Renal cortex interstitium (tissue), 11 donors: Measurements from ENCODE around the gene CLSTN1. TPM values are rescaled to one million over a fixed set of nuclear protein-coding genes. Genes with fewer than 3 reads are reported as not detected.

Source experiments
- DNase-seq, 11 donors: peaks; one replicate each; pipeline ENCODE4 v3.0.0-alpha.2; 2013; ENCODE audit warnings: low read depth in 9 of 11, low spot score in 4 of 11; ENCODE audit errors: extremely low read depth in 1 of 11
- polyA plus RNA-seq, 3 donors: library from polyadenylated mRNA; unstranded; fragments of 120-200 nt; gene quantifications; one replicate each; pipeline ENCODE4 v1.2.1, GENCODE V29; 2013; ENCODE audit not compliant: insufficient read length in 3 of 3

The CLSTN1 gene
- polyA plus RNA-seq, 3 donors: 133 to 166 (median 157) TPM

- DNase-seq: no peak
Observed at GRCh38 chr1:9841460-9841859, 17.7 kb upstream of the CLSTN1 start.

DNA sequence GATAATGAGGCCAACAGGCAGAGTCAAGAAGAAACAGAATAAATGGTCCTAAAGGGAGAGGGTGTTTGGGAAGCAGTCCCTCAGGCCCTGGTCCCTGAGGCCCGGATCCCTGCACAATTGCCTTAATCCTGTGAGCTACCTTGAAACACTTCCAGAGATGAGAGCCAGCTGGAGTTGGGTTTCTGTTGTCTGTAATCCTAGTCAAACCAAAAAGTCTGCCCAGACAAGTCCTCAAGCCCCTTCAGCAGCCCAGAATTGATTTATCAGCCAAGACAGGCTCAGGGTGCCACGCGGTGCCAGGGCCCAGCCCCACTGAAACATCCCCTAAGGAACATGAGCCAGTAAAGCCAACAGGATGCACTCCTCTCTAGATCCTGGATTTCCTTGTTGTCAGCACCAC is 16.4 kb upstream of the CLSTN1 start:
- DNase-seq: no peak

DNA sequence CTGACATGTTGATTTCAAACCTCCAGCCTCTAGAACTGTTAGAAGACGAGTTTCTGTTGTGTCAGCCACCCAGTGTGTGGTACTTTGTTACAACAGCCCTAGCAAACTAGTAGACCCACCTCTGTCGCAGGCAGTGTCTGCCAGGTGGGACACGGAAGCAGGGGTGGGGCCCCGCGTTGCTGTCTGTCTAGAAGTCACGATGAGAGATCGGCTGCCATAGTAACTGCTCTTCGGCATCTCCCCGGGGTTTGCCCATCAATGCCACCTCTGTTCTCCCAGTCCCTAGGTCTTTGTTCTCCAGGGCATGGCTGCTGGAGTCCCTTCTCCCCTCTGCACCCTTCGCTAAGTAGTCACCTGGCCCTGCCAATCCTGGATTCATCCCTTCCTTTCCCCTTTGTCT is 15.2 kb upstream of the CLSTN1 start:
- no peak for DNase-seq

DNA sequence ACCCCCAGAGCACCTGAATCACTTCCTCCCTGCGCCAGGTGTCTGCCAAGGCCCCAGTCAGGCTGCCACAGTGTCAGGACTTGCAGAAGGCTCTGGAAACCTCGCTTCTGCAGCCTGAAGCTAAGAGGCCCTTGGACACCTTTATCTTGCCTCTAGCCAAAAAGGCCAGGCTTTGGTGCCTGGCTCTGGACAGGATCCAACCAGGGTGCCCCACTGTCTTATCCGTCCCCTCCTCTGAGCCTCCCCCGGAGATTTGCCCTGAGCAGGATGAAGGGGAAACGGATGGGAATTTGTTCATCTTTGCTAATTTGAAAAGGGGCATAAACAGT is 12.8 kb upstream of the CLSTN1 start:
- no peak for DNase-seq

DNA sequence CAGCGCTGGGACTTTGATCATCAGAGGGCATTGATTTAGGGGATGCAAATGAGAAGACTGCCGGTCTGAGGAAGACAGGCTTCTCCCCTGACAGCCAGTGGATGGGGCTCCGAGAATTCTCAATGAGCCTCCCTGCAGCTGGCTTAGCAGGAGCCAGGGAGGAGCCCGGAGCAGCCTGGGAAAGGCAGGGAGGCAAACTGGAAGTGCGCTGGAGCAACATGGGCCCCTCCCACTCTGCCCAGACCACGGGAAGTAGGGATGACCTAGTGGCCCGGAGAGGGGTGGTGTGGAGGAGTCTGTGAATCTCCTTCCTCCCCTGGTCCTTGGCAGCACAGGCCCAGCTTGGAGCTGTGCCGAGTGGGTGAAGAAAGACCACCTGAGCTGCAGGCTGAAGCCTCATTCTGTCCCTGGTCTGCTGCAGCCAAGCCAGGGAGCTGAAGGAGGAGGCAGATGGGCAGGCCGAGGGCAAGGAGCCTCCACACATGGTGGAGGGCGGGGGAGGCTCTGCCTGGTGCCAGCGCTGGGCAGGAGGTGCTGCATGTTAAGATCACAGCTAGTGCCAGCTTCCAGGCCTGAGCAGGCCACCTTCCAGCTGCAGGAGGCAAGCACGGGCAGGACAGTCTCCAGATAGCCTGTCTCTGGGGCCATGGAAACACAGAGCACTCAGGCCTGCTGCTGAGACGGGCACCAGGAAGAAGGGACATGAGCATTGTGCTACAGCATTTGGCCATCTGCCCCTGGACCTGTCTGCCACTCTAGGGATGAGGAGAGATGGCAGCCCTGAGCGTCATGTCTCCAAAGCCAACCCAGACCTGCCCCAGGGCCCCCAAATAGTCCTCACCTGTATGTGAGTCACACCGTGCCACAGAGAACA is 12.2 kb upstream of the CLSTN1 start:
- DNase-seq: peak in 6 of 11 donors; percentile 45 to 70 (median 64)

DNA sequence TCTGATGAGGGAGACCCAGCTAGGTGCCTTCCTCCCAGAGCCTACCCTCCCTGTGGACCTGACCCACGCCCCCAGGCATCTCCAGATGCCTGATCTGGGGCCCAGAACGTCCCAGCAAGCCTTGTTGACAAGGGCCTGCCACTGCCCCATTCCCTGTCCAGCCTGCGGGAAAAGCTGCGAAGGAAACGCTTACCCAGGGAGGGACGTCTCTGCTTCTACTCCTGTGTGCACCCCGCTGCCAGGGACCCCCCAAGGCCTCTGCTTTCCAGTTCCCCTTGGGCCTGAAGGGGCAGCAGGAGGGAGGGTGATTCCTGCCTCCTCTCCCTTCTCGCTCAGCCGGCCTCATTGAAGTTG is 11.6 kb upstream of the CLSTN1 start:
- DNase-seq: no peak

DNA sequence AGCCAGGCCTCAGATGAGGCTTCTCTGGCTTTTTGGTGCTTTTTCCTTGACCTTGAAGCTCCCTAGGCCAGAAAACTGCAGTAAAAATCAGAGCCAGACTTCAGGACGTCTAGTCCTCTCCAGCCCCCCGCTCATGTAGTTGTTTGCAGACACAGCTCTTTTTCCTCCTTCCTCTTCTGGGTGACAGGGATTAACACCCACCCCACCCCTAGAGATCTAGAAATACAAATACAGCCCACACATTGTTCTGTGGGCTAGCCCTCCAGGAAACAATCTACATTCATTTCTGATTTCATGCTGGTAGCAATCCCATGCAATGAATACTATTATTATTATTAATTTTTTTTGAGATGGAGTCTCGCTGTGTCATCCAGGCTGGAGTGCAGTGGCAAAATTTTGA is 9.9 kb upstream of the CLSTN1 start:
- DNase-seq: no peak

DNA sequence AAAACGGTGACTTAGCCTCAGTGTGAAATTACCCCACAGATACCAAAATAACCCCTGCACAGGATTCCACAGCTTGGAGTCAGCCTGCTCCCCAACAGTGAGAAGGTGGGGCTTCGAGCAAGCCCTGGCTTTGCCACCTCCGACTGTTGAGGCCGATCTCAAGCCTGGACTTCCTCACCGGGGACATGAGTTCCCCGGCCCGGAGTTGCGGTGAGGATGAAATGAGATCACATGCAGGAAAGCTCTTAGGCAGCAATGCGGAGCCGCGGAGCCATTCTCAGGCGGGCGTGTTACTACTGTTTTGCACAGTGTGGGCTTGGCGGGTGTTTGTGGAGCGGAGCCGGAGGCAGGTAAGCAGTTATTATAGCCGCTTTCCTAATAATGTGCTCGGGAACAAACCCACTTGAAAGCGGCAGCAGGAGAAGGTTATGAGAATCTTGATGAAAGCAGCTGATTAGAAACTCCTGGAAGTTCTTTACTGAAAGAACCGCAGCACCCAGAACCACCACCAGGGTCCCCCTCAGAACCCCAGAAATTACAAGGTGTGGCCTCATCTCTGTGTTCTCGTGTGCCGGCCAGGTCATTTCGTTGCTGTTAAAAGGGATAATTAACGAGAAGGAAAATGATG is 3.9 kb upstream of the CLSTN1 start:
- DNase-seq: no peak

DNA sequence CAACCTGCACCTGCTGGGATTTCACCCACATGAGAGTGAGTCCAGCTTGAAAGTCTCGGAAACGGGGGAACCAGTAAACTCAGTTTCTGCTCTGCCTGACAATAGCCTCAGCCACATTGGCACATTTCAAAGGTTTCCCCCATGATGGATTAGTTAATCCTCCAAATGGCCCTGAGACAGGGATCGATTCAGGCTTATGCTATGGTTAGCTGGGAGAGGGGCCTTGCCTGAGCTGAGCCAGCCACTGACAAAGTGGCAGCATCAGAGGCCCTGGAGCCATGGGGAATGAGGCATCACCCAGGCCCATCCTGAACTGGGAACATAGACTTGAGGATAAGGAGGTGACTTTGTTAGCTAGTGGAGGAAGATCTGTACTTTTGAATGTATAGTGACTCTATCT is 2.9 kb upstream of the CLSTN1 start:
- no peak for DNase-seq

DNA sequence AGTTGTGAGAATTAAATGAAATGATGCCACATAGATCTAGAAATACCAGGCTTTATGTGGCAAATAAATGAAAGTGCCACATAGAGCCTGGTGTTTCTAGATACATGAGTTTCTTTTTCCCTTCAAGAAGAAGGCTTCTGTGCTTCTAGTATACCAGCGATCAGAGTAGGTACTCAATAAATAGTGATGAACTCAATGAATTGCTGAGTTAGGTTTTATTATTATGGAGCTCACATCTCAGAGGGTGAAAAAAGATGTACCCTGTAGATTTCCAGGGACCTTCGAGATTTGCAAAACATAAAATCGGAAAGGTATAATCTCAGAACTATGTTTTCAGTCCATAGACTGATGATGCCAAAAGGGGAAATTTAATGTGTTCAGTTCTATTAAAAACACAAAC is 2.3 kb upstream of the CLSTN1 start:
- no peak for DNase-seq

DNA sequence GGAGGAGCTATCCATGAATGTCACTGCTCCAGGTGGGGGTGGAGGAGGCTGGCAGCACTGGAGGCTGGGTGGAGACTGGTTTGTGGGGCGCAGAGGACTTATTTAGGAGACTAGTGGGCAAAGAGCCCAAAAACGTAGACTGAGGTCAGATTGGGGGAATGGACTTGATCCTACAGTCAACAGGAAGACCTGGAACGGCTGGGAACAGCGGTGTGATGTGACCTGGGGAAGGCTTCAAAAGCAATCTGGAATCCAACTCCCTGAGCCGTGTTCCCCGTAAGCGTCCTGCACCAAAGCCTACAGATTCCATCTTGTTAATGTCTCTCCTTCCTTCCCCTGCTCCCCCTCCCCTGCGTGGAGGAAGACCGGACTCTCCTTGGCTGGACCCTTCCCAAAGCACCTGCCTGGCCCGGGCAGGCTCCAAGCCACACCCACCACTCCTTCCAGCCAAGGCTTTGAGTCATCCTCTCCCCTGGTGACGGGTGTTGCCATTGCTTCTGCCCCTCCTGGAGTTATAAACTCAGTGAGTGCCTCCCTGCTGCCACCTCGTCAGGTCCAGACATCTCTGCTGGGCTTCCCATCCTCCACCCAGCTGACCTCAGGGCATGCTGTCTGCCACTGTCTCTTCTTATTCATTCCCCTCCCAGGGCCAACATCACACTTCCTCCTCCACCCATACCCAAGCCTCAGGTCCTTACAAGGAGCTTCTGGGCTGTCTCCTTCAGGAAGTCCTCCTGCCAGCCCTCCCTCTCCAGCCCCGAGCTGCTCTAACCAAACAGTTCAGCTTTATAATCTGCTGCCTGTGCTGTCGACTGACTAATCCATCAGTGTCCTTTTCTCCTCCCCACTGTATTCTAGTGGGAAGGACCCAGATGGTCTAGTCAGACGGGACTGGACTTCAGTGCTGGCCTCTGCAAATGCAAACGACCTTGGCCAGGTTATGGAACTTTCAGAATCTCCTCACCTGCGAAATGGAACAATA is 1.6 kb upstream of the CLSTN1 start:
- no peak for DNase-seq

- DNase-seq: no peak
Observed at GRCh38 chr1:9824702-9825089, 931 bp upstream of the CLSTN1 start.

- no peak for DNase-seq
Observed at GRCh38 chr1:9823693-9823942, 147 bp downstream of the CLSTN1 start.

GRCh38 chr1:9822897-9823692 is 670 bp downstream of the CLSTN1 start:
- DNase-seq: no peak

- DNase-seq: no peak
Observed at GRCh38 chr1:9822490-9822889, 1.3 kb downstream of the CLSTN1 start.

- no peak for DNase-seq
Observed at GRCh38 chr1:9821710-9822109, 2.1 kb downstream of the CLSTN1 start.

- DNase-seq: no peak
Observed at GRCh38 chr1:9820521-9820920, 3.2 kb downstream of the CLSTN1 start.

DNA sequence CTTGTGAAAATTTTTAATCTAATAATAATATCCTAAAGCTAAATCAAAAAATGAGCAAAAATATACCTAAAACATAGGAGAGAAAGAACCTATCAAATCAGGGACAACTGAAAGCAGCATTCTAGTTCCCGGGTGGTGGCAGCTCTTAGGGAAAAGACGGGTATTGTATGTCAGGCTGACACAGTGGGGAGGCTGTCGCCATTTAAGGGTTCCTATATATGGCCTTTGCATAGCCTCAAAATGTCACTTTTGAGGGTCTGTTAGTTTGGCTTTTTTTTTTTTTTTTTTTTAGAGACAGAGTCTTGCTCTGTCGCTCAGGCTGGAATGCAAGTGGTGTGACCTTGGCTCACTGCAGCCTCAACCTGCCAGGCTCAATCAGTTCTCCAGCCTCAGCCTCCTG is 6.0 kb downstream of the CLSTN1 start:
- no peak for DNase-seq

GRCh38 chr1:9816199-9816598 is 7.6 kb downstream of the CLSTN1 start:
- DNase-seq: no peak
